T-helper 9 cell (primary cell): ENCODE results near the gene TBC1D13.
"Not testable (repeated sequence)": the region's sequence is repeated elsewhere in the genome, so short reads cannot be mapped to it uniquely, and the experiment has no call there.

ENCODE experiments used
- DNase-seq: peaks from one replicate; pipeline ENCODE4 v3.0.0-alpha.2; 2020

TBC1D13 gene

DNA sequence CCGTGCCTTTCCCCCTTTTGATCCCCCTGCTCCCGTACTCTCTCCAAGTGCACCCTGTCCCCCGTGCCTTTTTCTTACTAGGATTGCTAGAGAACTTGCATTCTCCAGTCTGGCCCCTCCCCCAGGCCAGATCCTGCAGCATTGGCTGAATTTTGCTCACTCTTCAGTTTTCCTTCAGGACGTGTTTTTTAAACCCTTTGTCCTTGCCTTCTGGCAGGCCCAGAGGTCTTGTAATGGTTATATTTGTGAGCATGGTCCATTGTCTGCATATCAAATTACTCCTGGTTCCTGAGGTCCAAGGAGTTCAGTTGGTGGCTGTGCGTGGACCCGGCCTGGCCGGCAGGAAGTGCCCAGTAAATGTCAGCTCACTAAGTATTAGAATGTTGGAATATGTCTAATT lies 606 bp downstream of the TBC1D13 start:
- DNase-seq, result no peak

DNA sequence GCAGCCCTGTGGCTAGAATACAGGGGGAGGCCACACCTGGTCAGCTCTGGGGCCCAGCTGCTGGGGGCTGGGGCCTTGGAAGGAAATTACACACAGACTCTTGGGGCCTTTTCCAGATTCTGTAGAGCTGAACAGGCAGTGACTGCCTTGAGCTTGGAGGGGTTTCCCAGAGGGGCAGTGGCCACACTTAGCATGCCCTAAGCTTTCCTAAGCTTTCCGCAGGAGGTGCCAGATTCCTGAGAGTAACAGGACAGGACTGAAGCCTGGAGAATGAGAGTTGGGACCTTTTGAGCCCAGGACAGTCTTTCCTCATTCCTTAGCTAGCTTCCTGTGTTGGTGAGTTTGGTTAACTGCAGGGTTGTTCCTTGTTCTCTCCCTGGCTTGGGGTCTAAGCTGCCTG lies 1.4 kb downstream of the TBC1D13 start:
- no peak for DNase-seq

DNA sequence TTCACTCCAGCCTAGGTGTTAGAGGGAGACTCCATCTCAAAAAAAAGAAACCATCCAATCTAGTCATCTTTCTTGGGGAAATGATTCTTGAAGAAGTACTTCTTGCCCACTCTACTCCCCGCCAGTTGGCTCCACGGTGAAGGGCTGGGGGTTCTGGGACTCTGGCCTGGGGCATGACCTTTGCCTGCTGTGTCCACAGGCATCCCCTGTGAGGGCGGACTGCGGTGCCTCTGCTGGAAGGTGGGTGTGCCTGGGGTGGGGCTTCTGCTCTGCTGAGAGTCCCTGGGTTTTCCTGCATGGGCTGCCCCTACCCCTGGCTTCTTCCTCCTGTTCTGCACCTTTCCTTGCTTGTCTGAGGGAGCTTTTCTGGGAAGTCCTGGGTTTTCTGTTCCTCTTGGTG lies 3.5 kb downstream of the TBC1D13 start:
- no peak for DNase-seq

DNA sequence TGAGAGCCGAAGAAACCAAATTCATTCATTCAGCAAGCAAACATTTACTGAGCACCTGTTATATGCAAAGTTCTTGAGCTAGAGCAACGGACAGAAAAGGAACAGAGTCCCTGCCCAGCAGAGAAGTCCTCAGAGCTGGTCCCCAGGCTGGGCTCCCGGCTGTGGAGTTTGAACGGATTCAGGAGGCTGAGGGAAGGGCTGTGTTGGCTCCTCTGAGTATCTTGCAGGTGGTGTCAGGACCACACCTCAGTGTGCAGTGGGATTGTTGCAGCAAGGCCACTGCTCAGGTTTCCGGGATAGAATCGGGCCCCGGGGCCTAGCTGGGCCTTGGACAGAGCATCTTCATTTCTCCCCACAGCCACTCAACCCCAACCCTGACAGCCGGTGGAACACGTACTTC lies 5.1 kb downstream of the TBC1D13 start:
- DNase-seq, result no peak

DNA sequence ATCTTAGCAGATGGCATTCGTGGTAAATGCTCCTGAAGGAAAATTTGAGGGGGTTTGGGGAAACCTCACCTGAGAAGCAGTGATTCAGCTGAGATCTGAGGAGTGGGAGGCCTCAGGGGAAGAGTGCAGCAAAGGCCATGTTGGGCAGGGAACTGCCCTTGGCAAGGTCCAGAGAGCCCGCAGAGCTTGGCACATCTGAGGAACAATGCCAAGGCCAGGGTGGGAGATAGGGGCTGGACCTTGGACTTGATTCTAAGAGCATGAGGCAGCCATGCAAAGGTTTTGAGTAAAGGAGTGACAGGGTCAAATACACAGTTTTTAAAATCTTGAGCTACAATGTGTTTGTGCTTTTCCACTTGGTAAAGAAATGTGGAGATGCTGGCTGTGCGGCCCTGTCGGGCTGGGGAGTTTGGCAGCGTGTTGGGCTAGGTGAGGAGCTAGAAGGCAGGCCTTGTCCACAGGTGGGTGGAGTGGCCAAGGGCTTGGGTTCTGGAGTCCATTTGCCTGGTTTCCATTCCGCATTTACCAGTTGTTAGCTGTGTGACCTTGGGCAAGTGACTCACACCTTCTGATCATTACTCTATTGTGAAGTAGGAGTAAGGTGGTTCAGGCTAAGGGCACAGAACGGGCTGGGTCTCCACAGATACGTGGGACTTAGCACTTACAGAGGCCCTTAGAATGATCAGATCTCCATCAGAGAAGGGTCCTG lies 6.1 kb downstream of the TBC1D13 start:
- DNase-seq, result no peak

DNA sequence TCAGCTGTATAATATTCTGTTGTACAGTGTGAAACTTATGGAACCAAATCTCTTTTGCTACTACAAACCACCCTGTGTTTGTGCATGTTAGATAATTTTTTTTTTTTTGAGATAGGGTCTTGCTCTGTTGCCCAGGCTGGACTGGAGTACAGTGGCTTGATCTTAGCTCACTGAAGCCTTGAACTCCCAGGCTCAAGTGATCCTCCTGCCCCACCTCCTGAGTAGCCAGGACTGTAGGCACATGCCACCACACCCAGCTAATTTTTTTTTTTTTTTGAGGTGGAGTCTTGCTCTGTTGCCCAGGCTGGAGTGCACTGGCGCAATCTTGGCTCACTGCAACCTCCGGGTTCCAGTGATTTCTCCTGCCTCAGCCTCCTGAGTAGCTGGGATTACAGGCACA lies 7.9 kb downstream of the TBC1D13 start:
- not testable (repeated sequence) for DNase-seq

DNA sequence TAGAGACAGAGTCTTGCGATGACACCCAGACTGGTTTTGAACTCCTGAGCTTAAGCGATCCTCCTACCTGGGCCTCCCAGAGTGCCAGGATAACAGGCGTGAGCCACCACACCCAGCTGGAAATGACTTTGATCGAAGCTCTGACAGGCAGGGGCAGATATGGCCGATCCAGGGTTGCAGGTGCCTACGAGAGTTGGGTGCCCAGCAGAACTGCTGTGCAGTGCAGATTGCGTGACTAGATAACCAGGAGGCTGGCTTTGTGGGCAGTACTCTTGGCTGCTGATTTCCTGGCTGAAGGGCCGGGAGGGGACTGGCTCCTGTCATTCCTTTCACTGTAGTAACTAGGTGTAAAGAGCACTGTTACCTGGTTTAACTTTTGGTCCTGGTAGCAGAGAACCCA lies 11.8 kb downstream of the TBC1D13 start:
- no peak for DNase-seq

DNA sequence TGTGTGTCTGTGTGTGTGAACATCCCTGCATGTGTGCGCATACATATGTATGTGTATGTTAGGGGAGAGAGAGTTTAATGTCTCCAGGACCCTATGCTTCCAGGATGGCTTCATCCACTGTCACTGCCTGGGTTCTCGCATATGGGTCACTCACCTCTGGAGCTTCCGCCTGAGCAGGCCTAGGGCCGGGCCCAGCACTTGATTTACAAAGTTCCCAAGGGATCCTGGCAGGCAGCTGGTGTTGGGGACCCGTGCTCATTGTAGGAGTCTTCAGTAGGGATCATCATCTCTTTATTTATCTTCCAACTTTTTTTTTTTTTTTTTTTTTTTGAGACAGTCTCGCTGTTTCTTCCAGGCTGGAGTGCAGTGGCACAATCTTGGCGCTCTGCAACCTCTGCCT lies 13.0 kb downstream of the TBC1D13 start:
- no peak for DNase-seq

DNA sequence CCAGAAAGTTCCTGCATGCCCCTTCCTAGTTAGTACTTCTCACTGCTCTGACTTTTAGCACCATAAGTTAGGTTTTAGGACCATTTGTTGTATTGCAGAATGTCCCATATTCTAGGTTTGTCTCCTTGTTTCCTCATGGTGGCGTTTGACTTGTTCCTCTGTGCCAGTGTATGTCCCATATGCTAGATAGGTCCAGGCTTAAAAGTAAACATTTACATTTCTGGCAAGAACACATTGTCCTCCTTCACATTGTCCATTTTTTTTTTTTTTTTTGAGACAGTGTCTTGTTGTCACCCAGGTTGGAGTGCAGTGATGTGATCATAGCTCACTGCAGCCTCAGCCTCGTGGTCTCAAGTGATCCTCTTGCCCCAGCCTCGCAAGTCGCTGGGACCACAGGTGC lies 15.4 kb downstream of the TBC1D13 start:
- no peak for DNase-seq

DNA sequence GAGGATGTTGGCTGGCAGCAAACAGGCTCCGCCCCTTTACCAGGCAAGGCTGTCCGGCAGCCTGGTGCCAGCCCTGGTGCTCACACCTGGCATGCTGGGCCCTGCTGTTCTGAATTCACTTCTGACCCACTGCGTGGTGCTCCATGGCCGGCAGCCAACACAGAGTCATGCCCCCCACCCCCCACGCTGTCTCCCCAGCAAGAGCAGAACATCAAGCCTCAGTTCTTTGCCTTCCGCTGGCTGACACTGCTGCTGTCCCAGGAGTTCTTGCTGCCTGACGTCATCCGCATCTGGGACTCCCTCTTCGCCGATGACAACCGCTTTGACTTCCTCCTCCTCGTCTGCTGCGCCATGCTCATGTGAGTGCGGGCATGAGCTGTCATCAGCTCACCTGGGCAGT lies 18.6 kb downstream of the TBC1D13 start:
- no peak for DNase-seq

DNA sequence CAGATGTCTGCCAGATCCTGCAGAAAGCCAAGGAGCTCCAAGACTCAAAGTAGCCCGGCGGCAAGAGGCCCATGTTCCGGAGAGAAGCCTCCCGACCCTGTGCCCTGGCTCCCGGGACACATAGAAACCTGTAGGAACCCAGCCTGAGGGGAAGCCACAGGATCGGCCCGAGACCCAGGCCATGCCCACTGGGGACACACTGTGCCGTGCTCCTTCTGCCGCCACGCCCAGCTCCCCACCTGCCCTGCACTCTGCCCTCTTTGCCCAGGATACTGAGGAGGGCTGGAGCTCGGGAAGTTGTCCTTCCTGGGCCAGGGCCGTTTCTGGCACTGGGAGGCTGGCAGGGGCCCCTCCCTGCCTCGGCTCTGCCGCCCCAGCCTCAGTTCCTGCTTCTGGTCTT lies 20.8 kb downstream of the TBC1D13 start:
- DNase-seq, result no peak

DNA sequence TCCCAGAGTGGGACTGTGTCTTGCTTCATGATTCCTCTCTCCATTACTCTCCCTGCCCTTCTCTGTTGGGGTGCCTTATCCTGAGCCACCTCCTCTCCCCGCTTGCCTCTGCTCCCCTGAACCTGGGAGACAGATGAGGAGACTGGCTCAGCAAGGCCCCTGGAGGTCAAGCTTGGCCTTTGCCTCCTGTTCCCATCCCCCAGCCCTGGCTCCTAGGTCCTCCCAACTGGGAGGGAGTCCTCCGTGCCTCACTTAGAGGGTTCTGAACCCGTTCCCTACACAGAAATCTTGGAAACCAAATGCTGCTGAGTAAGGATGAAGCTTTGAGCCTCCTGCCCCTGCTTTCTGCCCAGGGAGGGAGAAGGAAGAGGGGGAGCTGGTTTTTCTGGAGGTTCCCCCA lies 21.5 kb downstream of the TBC1D13 start:
- no peak for DNase-seq

DNA sequence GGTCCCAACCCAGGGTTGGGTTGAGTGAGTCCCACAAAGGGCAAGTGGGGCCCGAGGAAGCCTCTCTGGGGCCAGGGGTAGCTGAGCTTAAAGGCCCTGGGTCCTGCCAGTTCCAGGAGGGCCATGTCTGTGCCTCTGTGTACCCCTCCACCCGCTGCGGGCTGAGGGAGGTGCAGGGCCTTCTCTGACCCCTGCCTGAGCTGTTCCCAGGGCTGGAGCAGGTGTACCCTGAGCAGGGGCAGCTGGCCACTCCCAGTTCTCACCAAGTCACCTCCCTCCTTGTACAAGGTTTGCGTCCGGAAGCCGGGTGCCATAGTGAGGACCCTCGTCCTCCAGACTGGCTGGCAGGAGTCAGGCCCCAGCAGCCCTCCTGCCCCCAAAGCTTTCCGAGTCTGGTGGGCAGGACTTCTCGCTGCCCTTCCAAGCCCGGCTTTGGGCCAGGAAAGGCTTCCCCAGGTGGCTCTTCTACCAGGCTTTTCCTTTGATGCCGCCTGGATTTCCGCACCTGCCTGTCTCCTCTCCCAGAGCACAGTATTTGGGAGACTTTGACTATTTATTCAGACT lies 22.1 kb downstream of the TBC1D13 start:
- no peak for DNase-seq

DNA sequence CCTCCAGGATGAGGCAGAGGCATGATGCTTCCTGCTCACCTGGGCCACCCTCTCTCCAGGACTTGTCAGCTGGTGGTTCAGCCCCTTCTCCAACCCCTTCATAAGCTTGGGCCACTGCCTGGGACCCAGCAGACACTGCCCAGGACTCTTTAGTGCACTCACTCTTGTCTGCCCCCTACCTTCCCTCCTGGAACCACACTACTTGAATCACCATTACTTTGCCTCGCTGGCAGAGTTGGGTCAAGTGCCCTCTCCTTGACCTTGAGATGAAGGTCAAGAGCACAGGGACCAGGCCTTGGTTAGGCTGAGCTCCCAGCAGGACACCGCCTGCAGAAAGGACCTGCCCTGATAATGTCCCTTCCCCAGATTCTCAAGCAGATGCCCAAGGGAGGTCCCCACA lies 22.8 kb downstream of the TBC1D13 start:
- no peak for DNase-seq

DNA sequence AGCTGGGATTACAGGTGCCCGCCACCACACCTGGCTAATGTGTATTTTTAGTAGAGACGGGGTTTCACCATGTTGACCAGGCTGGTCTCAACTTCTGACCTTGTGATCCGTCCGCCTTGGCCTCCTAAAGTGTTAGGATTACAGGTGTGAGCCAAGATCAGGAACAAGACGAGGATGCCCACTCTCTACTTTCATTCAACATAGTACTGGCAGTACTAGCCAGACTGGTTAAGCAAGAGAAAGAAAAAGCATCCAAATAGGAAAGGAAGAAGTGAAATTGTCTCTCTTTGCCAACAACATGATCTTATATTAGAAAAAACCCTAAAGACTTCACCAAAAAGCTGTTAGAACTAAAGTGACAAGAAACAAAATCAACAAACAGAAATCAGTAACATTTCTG lies 23.8 kb downstream of the TBC1D13 start:
- DNase-seq, result no peak

DNA sequence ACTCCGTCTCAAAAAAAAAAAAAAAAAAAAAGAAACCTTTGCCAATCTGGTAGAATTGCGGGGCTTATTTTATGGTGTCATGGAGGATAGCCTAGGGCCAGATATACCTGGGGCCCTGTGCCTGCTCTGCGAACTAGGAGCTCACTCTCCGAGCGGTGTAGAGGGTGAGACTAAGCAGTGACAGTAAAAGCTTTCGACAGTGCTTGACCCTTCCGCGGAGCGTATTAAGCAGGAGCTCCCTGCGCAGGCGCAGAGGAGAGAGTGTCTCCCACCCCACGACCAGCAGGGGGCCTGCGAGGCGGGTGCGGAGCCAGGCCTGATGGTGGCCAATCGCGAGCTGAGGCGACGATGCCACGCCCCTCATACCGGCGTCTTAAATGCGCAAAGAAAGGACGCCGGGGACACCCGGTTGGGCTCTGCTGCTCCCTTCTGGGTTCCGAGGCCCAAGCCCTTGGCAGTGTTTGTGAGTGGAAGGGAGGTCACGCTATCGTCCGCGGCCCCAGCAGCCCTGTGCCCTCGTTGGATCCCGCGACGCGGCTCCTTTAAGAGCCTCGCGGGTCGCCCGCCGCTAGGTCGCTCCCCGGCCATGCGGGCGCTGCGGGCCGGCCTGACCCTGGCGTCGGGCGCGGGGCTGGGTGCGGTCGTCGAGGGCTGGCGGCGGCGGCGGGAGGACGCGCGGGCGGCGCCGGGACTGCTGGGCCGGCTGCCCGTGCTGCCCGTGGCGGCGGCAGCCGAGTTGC lies 31.2 kb downstream of the TBC1D13 start, which contains the start of gene ENDOG:
ENDOG (plus strand) TSS at position 402 of the 740 bp plus-strand sequence; CDS start at position 587, 185 bp downstream.
- peak; percentile 97 for DNase-seq

DNA sequence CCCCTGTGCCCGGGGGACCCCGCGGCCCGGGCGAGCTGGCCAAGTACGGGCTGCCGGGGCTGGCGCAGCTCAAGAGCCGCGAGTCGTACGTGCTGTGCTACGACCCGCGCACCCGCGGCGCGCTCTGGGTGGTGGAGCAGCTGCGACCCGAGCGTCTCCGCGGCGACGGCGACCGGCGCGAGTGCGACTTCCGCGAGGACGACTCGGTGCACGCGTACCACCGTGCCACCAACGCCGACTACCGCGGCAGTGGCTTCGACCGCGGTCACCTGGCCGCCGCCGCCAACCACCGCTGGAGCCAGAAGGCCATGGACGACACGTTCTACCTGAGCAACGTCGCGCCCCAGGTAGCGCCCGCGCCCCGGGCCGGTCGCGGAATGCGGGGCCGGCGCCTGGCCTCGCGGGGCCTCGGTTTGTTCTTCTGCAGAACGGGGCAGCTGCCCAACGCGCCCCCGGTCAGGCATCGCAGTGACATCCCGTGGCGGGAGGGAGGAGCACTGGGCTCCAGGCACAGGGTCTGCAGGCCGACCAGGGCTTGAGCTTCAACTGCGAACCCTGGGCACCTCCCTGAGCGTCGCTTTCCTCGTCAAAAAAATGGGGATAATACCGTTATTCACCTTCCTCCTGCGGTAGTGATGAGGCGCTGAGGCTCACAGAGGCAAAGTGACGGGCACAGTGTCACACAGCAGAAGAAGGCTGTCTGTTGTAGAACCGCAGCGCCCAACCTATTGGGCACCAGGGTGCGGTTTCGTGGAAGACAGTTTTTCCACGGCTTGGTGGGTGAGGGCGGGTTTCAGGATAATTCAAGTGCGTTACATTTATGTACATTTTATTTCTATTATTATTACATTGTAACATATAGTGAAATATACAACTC lies 32.0 kb downstream of the TBC1D13 start:
- DNase-seq, result peak; percentile 27

DNA sequence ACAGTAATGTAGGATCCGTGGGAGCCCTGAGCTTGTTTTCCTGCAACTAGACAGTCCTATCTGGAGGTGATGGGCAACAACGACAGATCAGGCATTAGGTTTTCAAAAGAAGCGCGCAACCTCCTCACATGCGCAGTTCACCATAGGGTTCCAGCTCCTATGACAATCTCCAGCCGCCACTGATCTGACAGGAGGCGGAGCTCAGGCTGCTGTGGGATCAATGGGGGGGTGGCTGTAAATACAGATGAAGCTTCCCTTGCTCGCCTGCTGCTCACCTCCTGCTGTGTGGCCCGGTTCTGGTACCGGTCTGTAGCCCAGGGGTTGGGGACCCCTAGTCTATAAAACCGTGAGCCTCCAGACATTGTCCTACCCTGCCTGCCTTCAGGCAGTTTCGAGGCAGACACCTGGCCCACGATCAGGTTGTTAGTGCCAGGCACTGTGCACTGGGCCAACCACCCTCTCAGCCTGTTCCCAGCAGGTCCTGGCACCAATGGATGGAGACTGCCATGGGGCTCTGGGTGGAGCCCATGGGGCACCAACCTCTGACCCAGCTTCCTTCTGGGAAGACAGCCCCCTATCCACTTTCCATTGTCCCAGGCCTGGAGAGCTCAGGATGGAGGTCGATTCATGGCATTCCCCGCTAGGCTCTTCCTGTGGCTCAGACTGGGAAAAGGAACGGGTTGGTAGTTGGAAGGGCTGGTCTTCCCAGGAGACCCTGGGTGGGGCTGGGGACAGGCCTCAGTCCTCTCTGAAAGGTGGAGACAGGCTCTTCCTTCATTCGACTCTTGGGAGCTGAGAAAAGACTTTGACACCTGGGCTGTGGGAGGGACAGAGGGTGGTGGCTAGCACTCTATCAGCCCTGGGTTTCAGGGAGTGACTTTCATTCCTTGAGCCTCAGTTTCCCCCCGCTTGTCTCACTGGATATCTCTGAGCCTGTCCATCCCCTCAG lies 32.9 kb downstream of the TBC1D13 start:
- DNase-seq, result no peak

DNA sequence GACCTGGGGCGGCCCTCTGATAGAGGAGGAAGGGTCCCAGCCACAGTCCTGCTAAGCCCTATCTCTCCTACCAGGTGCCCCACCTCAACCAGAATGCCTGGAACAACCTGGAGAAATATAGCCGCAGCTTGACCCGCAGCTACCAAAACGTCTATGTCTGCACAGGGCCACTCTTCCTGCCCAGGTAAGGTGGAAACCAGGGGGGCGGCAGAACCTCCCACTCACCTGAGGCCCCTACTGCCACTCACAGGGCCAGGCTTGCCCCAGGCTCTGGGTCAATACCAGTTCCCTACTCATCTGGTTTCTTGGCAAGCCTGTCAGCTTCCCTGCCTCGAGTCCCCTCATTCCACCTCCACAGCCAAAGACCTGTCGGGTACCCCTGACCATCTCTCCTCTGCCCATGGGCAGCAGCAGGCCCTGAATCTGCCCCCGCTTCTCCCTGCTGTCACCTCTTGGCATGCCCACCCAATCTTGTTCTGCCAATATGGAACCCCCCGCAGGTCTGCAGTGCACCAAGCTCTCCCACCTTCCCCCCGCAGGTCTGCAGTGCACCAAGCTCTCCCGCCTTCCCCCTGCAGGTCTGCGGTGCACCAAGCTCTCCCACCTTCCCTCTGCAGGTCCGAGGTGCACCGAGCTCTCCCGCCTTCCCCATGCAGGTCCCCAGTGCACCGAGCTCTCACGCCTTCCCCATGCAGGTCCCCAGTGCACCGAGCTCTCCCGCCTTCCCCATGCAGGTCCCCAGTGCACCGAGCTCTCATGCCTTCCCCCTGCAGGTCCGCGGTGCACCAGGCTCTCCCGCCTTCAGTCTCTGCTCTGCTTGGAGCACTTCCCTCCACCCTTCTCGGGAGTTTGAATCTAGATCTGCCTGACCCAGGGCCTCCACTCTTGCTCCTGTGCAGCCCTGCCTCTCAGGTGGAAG lies 33.9 kb downstream of the TBC1D13 start:
- no peak for DNase-seq

DNA sequence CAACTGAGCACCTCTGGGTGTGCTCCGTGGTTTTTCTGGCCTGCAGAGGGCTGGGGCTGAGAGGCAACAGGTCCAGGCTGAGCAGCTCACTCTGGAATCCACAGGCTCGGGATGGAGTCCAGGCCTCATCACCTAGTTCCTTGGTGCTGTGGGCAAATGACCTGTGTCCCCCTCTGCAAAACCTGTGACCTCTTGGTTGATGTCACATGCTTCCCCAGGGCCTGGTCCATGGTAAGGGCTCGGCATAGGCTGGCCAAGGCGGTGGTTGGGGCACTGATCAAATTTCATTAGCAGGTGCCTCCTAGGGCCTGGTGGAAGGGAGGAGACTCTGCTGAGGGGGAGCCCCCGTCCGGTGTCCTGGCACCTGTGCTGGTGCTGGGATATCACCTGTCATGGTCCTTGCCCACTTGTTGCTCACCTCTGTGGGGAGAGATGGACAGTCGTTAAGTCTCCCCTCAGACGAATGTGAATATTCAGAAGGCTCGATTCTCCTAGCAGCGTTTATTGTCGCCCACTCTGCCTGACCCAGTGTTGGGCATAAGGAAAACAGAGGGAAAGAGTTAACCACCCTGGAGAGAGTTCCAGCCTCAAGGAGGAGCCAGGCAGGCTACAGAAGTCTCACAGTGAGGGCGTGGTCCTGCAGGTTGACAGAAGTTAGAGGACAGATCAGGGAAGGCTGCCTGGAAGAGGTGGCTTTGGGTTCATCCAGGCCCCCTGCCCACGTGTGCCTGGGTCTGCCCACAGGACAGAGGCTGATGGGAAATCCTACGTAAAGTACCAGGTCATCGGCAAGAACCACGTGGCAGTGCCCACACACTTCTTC lies 34.7 kb downstream of the TBC1D13 start:
- DNase-seq, result no peak
